GM18520 (cell line): ENCODE results near the gene THAP12.

Experiments used
- ATAC-seq: cut with Tn5 transposase; IDR thresholded peaks from one replicate; pipeline ENCODE4 v1.9.1; 2021; ENCODE audit not compliant: unreplicated experiment

Gene THAP12

GRCh38 chr11:76380159-76380976, 564 bp downstream of the THAP12 start:
- peak; percentile 2 for ATAC-seq

GRCh38 chr11:76379807-76380158, 1.1 kb downstream of the THAP12 start:
- ATAC-seq = no peak

GRCh38 chr11:76376746-76377558, 4.0 kb downstream of the THAP12 start:
- no peak for ATAC-seq

GRCh38 chr11:76371170-76371569, 9.8 kb downstream of the THAP12 start:
- peak; percentile 64 for ATAC-seq

GRCh38 chr11:76369406-76369805, 11.5 kb downstream of the THAP12 start:
- ATAC-seq = no peak

GRCh38 chr11:76368490-76368889, 12.4 kb downstream of the THAP12 start:
- no peak for ATAC-seq

GRCh38 chr11:76365038-76365679, 15.8 kb downstream of the THAP12 start:
- ATAC-seq = no peak

- ATAC-seq = no peak
Observed at GRCh38 chr11:76362716-76363115, 18.2 kb downstream of the THAP12 start.

GRCh38 chr11:76361776-76362175, 19.2 kb downstream of the THAP12 start:
- no peak for ATAC-seq

GRCh38 chr11:76361374-76361773, 19.6 kb downstream of the THAP12 start:
- no peak for ATAC-seq

GRCh38 chr11:76355172-76355571, 25.8 kb downstream of the THAP12 start:
- no peak for ATAC-seq

- ATAC-seq = no peak
Observed at GRCh38 chr11:76348348-76348747, 32.6 kb downstream of the THAP12 start.

- ATAC-seq = no peak
Observed at GRCh38 chr11:76347466-76347865, 33.5 kb downstream of the THAP12 start.

GRCh38 chr11:76339221-76339620, 41.7 kb downstream of the THAP12 start:
- ATAC-seq = no peak

GRCh38 chr11:76337923-76338322, 43.0 kb downstream of the THAP12 start:
- ATAC-seq = no peak

- ATAC-seq = no peak
Observed at GRCh38 chr11:76337469-76337868, 43.5 kb downstream of the THAP12 start.

GRCh38 chr11:76336597-76336996, 44.3 kb downstream of the THAP12 start:
- no peak for ATAC-seq

- ATAC-seq = no peak
Observed at GRCh38 chr11:76335842-76336241, 45.1 kb downstream of the THAP12 start.

GRCh38 chr11:76334826-76335389, 46.0 kb downstream of the THAP12 start:
- no peak for ATAC-seq

- ATAC-seq = no peak
Observed at GRCh38 chr11:76330651-76331050, 50.3 kb downstream of the THAP12 start.

- ATAC-seq = no peak
Observed at GRCh38 chr11:76329983-76330382, 50.9 kb downstream of the THAP12 start.
